ENCODE measurements around the gene DBNDD1. TPM values are rescaled to one million over a fixed set of nuclear protein-coding genes. Genes with fewer than 3 reads are reported as not detected.
"Not testable (repeated sequence)": the region's sequence is repeated elsewhere in the genome, so short reads cannot be mapped to it uniquely, and the experiment has no call there.

The DBNDD1 gene
- total RNA-seq, 2 donors from 2014 or later = 0.47 to 0.92 TPM

GRCh38 chr16:90012991-90013745 lies 6.1 kb downstream of the DBNDD1 start:
- H3K27ac Mint-ChIP-seq = no peak overlapping the region
- H3K9me3 ChIP-seq (ENCODE audit: control insufficient read depth, low read length, poor library complexity, severe bottlenecking) = no peaks in the 10 kb centered on the region
- no peak overlapping the region for H3K4me3 Mint-ChIP-seq
- H3K4me1 Mint-ChIP-seq = peaks cover 13% of the 10 kb centered on the region
- H3K36me3 Mint-ChIP-seq (ENCODE audit: low read depth) = no peaks in the 10 kb centered on the region
- DNase-seq = no peak
- no peak for ATAC-seq
- H3K27me3 Mint-ChIP-seq = no peaks in the 10 kb centered on the region

- H3K4me1 Mint-ChIP-seq = peaks cover 13% of the 10 kb centered on the region
- H3K9me3 ChIP-seq (ENCODE audit: control insufficient read depth, low read length, poor library complexity, severe bottlenecking) = no peaks in the 10 kb centered on the region
- no peaks in the 10 kb centered on the region for H3K27me3 Mint-ChIP-seq
- ATAC-seq = no peak
- H3K27ac Mint-ChIP-seq = no peak overlapping the region
- DNase-seq = no peak
- H3K4me3 Mint-ChIP-seq = no peak overlapping the region
- no peaks in the 10 kb centered on the region for H3K36me3 Mint-ChIP-seq (ENCODE audit: low read depth)
Measured at GRCh38 chr16:90011908-90012501, 7.3 kb downstream of the DBNDD1 start.

- ATAC-seq (no peak), DNase-seq (no peak)
- H3K27ac Mint-ChIP-seq = no peak overlapping the region
- peaks cover 13% of the 10 kb centered on the region for H3K4me1 Mint-ChIP-seq
- no peaks in the 10 kb centered on the region for H3K36me3 Mint-ChIP-seq (ENCODE audit: low read depth)
- no peak overlapping the region for H3K4me3 Mint-ChIP-seq
- no peaks in the 10 kb centered on the region for H3K9me3 ChIP-seq (ENCODE audit: control insufficient read depth, low read length, poor library complexity, severe bottlenecking)
- H3K27me3 Mint-ChIP-seq = no peaks in the 10 kb centered on the region
Measured at GRCh38 chr16:90011508-90011819, 7.8 kb downstream of the DBNDD1 start.

- no peaks in the 10 kb centered on the region for H3K9me3 ChIP-seq (ENCODE audit: control insufficient read depth, low read length, poor library complexity, severe bottlenecking)
- Mint-ChIP-seq H3K4me1 (peaks cover 13% of the 10 kb centered on the region), H3K36me3 (ENCODE audit: low read depth) (no peaks in the 10 kb centered on the region), H3K27me3 (no peaks in the 10 kb centered on the region), H3K27ac (no peak overlapping the region), H3K4me3 (peak overlapping the region; percentile 21)
- ATAC-seq (no peak), DNase-seq (no peak)
Measured at GRCh38 chr16:90010676-90011507, 8.4 kb downstream of the DBNDD1 start.

- no peaks in the 10 kb centered on the region for H3K9me3 ChIP-seq (ENCODE audit: control insufficient read depth, low read length, poor library complexity, severe bottlenecking)
- H3K27ac Mint-ChIP-seq = no peak overlapping the region
- ATAC-seq (no peak), DNase-seq (no peak)
- H3K4me1 Mint-ChIP-seq = peaks cover 18% of the 10 kb centered on the region
- peak overlapping the region; percentile 83 for H3K4me3 Mint-ChIP-seq
- no peaks in the 10 kb centered on the region for H3K27me3 Mint-ChIP-seq
- no peaks in the 10 kb centered on the region for H3K36me3 Mint-ChIP-seq (ENCODE audit: low read depth)
Measured at GRCh38 chr16:90009172-90009899, 9.9 kb downstream of the DBNDD1 start.

GRCh38 chr16:90008708-90009145 lies 10.5 kb downstream of the DBNDD1 start:
- ATAC-seq = peak; percentile 96
- H3K27me3 Mint-ChIP-seq = no peaks in the 10 kb centered on the region
- DNase-seq = peak in 1 of 3 donors; percentile 30
- no peaks in the 10 kb centered on the region for H3K9me3 ChIP-seq (ENCODE audit: control insufficient read depth, low read length, poor library complexity, severe bottlenecking)
- H3K36me3 Mint-ChIP-seq (ENCODE audit: low read depth) = no peaks in the 10 kb centered on the region
- H3K27ac Mint-ChIP-seq = peak overlapping the region; percentile 24
- H3K4me1 Mint-ChIP-seq = peaks cover 18% of the 10 kb centered on the region
- peak overlapping the region; percentile 83 for H3K4me3 Mint-ChIP-seq

GRCh38 chr16:90007635-90008234 lies 11.5 kb downstream of the DBNDD1 start:
- not testable (repeated sequence) for ATAC-seq, H3K4me3 Mint-ChIP-seq, DNase-seq

GRCh38 chr16:90007015-90007414 lies 12.2 kb downstream of the DBNDD1 start:
- Mint-ChIP-seq H3K4me3 (no peak overlapping the region), H3K27ac (no peak overlapping the region)
- H3K9me3 ChIP-seq (ENCODE audit: control insufficient read depth, low read length, poor library complexity, severe bottlenecking) = no peaks in the 10 kb centered on the region

More at GRCh38 chr16:90007635-90008234, 11.5 kb downstream of the DBNDD1 start:
- not testable (repeated sequence) for H3K36me3 Mint-ChIP-seq (ENCODE audit: low read depth); H3K27ac Mint-ChIP-seq; H3K27me3 Mint-ChIP-seq; H3K9me3 ChIP-seq (ENCODE audit: control insufficient read depth, low read length, poor library complexity, severe bottlenecking)
- peaks cover 15% of the 10 kb centered on the region for H3K4me1 Mint-ChIP-seq

GRCh38 chr16:90005956-90006663 lies 13.1 kb downstream of the DBNDD1 start:
- no peak for ATAC-seq
- no peaks in the 10 kb centered on the region for H3K9me3 ChIP-seq (ENCODE audit: control insufficient read depth, low read length, poor library complexity, severe bottlenecking)
- no peak for DNase-seq
- Mint-ChIP-seq H3K27me3 (no peaks in the 10 kb centered on the region), H3K4me3 (no peak overlapping the region), H3K4me1 (peaks cover 15% of the 10 kb centered on the region), H3K36me3 (ENCODE audit: low read depth) (no peaks in the 10 kb centered on the region), H3K27ac (peak overlapping the region; percentile 34)

More at GRCh38 chr16:90007015-90007414, 12.2 kb downstream of the DBNDD1 start:
- Mint-ChIP-seq H3K4me1 (peaks cover 15% of the 10 kb centered on the region), H3K36me3 (ENCODE audit: low read depth) (no peaks in the 10 kb centered on the region), H3K27me3 (no peaks in the 10 kb centered on the region)
- no peak for ATAC-seq
- no peak for DNase-seq

- no peak for DNase-seq
- Mint-ChIP-seq H3K27me3 (no peaks in the 10 kb centered on the region), H3K27ac (no peak overlapping the region), H3K4me3 (no peak overlapping the region), H3K36me3 (ENCODE audit: low read depth) (no peaks in the 10 kb centered on the region), H3K4me1 (peaks cover 19% of the 10 kb centered on the region)
- ATAC-seq = no peak
- H3K9me3 ChIP-seq (ENCODE audit: control insufficient read depth, low read length, poor library complexity, severe bottlenecking) = no peaks in the 10 kb centered on the region
Measured at GRCh38 chr16:90004577-90004976, 14.7 kb downstream of the DBNDD1 start.

- Mint-ChIP-seq H3K4me1 (peaks cover 9% of the 10 kb centered on the region), H3K27me3 (no peaks in the 10 kb centered on the region), H3K36me3 (ENCODE audit: low read depth) (no peaks in the 10 kb centered on the region), H3K27ac (no peak overlapping the region), H3K4me3 (no peak overlapping the region)
- DNase-seq = no peak
- no peak for ATAC-seq
- H3K9me3 ChIP-seq (ENCODE audit: control insufficient read depth, low read length, poor library complexity, severe bottlenecking) = no peaks in the 10 kb centered on the region
Measured at GRCh38 chr16:90002759-90003158, 16.5 kb downstream of the DBNDD1 start.

All from T-helper 17 cell (primary cell).